Smooth muscle cell (in vitro differentiated cells): ENCODE results near the gene SND1. TPM values are rescaled to one million over a fixed set of nuclear protein-coding genes. Genes with fewer than 3 reads are reported as not detected.

Experiments
- DNase-seq: peaks from one replicate; lab custom pipeline; 2025; ENCODE audit not compliant: unreplicated experiment; lab: John Stamatoyannopoulos, UW
- H2AFZ ChIP-seq: fragments of 200-600 bp; sonication (generic); 2 replicates; pipeline ENCODE4 v1.6.0; 2016; ENCODE audit warnings: antibody characterized with exemption, low read depth, mild to moderate bottlenecking
- H3F3A ChIP-seq: fragments of 200-600 bp; sonication (generic); 2 replicates; pipeline ENCODE4 v1.6.0; 2017; ENCODE audit warnings: antibody characterized with exemption, low read depth
- H3K27ac ChIP-seq: fragments of 200-600 bp; sonication (generic); 2 replicates; pipeline ENCODE4 v1.5.1; 2016; ENCODE audit warnings: low read depth, mild to moderate bottlenecking
- H3K27me3 ChIP-seq: fragments of 200-600 bp; sonication (generic); 2 replicates; pipeline ENCODE4 v1.6.1; 2016; ENCODE audit warnings: low read depth, mild to moderate bottlenecking
- H3K36me3 ChIP-seq: fragments of 200-600 bp; sonication (generic); 2 replicates; pipeline ENCODE4 v1.5.1; 2016; ENCODE audit warnings: low read depth
- H3K4me1 ChIP-seq: fragments of 200-600 bp; sonication (generic); 2 replicates; pipeline ENCODE4 v1.5.1; 2016; ENCODE audit warnings: low read depth
- H3K4me2 ChIP-seq: fragments of 200-600 bp; sonication (generic); 2 replicates; pipeline ENCODE4 v1.6.0; 2016; ENCODE audit warnings: mild to moderate bottlenecking
- H3K4me3 ChIP-seq: fragments of 200-600 bp; sonication (generic); 2 replicates; pipeline ENCODE4 v1.5.1; 2016; ENCODE audit warnings: mild to moderate bottlenecking
- H3K79me2 ChIP-seq: fragments of 200-600 bp; sonication (generic); 2 replicates; pipeline ENCODE4 v1.6.0; 2016; ENCODE audit warnings: low read depth, mild to moderate bottlenecking
- H3K9ac ChIP-seq: fragments of 200-600 bp; sonication (generic); 2 replicates; pipeline ENCODE4 v1.6.0; 2016; ENCODE audit warnings: low read depth
- H3K9me3 ChIP-seq: fragments of 200-600 bp; sonication (generic); replicated peaks from 2 replicates; pipeline ENCODE4 v1.5.1; 2016; ENCODE audit warnings: low read depth
- H4K20me1 ChIP-seq: fragments of 200-600 bp; sonication (generic); 2 replicates; pipeline ENCODE4 v1.6.0; 2016; ENCODE audit warnings: low read depth
- CTCF ChIP-seq: fragments of 200-600 bp; sonication (generic); IDR thresholded peaks from 2 replicates; pipeline ENCODE4 v1.5.1; 2017; ENCODE audit warnings: borderline replicate concordance, mild to moderate bottlenecking, antibody characterized with exemption; ENCODE audit not compliant: insufficient read depth, poor library complexity, severe bottlenecking
- WGBS: methylation state at CpG from one replicate; pipeline ENCODE4 v1.1.7; 2016; ENCODE audit warnings: low lambda C conversion rate; 5-methylcytosine and 5-hydroxymethylcytosine counted together
- polyA plus RNA-seq: library from polyadenylated mRNA; unstranded; fragments of >200 nt; fragmentation: Nextera tagmentation; extraction: Ambion mirVana; gene quantifications from 2 replicates; pipeline ENCODE4 v1.2.1, GENCODE V29; 2016
- total RNA-seq: library from RNA; depleted of rRNA; stranded (reverse); fragments of >200 nt; gene quantifications from 2 replicates; pipeline ENCODE4 v1.2.3, GENCODE V29; 2014

Gene SND1
- total and polyA plus RNA-seq, 2 experiments from 2014 or later = 129 to 136 TPM

- H3K4me3 ChIP-seq = no peak overlapping the region
- H2AFZ ChIP-seq = no peak overlapping the region
- DNase-seq = no peak
- no peaks in the 10 kb centered on the region for H3K27me3 ChIP-seq
- H3F3A ChIP-seq = no peaks in the 10 kb centered on the region
- peak overlapping the region; percentile 35 for H3K4me2 ChIP-seq
- H3K79me2 ChIP-seq = no peaks in the 10 kb centered on the region
- H3K9me3 ChIP-seq = no peaks in the 10 kb centered on the region
- H3K36me3 ChIP-seq = no peaks in the 10 kb centered on the region
- no peaks in the 10 kb centered on the region for H3K4me1 ChIP-seq
- H4K20me1 ChIP-seq = no peaks in the 10 kb centered on the region
- no peak overlapping the region for H3K9ac ChIP-seq
- 46% methylated on average over 10 of the region's 10 CpGs for WGBS
- H3K27ac ChIP-seq = no peak overlapping the region
- TF ChIP-seq CTCF = no peak
These were observed 463.4 kb downstream of the SND1 start for GRCh38 chr7:128115336-128115820.

- Histone ChIP-seq H3K4me1 (no peaks in the 10 kb centered on the region), H3K4me3 (no peak overlapping the region), H3K27ac (no peak overlapping the region), H3K79me2 (no peaks in the 10 kb centered on the region), H4K20me1 (no peaks in the 10 kb centered on the region), H3K36me3 (no peaks in the 10 kb centered on the region), H3K9me3 (no peaks in the 10 kb centered on the region), H3K9ac (no peak overlapping the region), H3K27me3 (no peaks in the 10 kb centered on the region), H2AFZ (no peak overlapping the region), H3K4me2 (peak overlapping the region; percentile 35), H3F3A (no peaks in the 10 kb centered on the region)
- TF ChIP-seq CTCF = no peak
- DNase-seq = no peak
- WGBS = 75% methylated on average over 16 of the region's 16 CpGs
These were observed 464.1 kb downstream of the SND1 start for GRCh38 chr7:128115821-128116723.

- no peak overlapping the region for H3K27ac ChIP-seq
- no peak overlapping the region for H3K4me3 ChIP-seq
- H3K4me2 ChIP-seq = no peak overlapping the region
- DNase-seq = no peak
- H3K79me2 ChIP-seq = no peaks in the 10 kb centered on the region
- no peaks in the 10 kb centered on the region for H3K27me3 ChIP-seq
- H3K9me3 ChIP-seq = no peaks in the 10 kb centered on the region
- H3K4me1 ChIP-seq = no peaks in the 10 kb centered on the region
- H4K20me1 ChIP-seq = no peaks in the 10 kb centered on the region
- 95% methylated on average over 9 of the region's 9 CpGs for WGBS
- no peak for TF ChIP-seq CTCF
- H3K36me3 ChIP-seq = no peaks in the 10 kb centered on the region
- no peak overlapping the region for H2AFZ ChIP-seq
- no peaks in the 10 kb centered on the region for H3F3A ChIP-seq
- H3K9ac ChIP-seq = no peak overlapping the region
These were observed 464.7 kb downstream of the SND1 start for GRCh38 chr7:128116740-128117139.
